SU-DHL-6 (cell line): Measurements from ENCODE around the gene CLEC4D.

Experiments
- CTCF ChIP-seq: fragments of 200-600 bp; sonication (generic); IDR thresholded peaks from one replicate; pipeline ENCODE4 v1.5.1; 2017; ENCODE audit warnings: antibody characterized with exemption, mild to moderate bottlenecking, low read length, moderate library complexity; ENCODE audit not compliant: insufficient read depth, poor library complexity, severe bottlenecking
- EZH2phosphoT487 ChIP-seq: fragments of 200-600 bp; sonication (generic), shearing (Covaris generic); conservative IDR thresholded peaks from 2 replicates; pipeline ENCODE4 v1.6.1; 2018; ENCODE audit warnings: mild to moderate bottlenecking, antibody characterized with exemption, low read length, moderate library complexity, mixed read lengths

GRCh38 chr12:8566525-8566924 is 53.2 kb downstream of the CLEC4D start:
- TF ChIP-seq CTCF: no peak
- no peak for TF ChIP-seq EZH2phosphoT487
